Lower lobe of right lung (tissue), 2 donors: ENCODE measurements around the gene ISCU. TPM values are rescaled to one million over a fixed set of nuclear protein-coding genes. Genes with fewer than 3 reads are reported as not detected.

ENCODE experiments used
- ATAC-seq, 2 donors: fragments of 200-7000 bp; cut with Tn5 transposase; one replicate each; pipeline ENCODE4 v1.9.1; 2020 to 2022; ENCODE audit warnings: mild to moderate bottlenecking in 2 of 2, moderate library complexity in 2 of 2
- DNase-seq: peaks from one replicate; pipeline ENCODE4 v3.0.0-alpha.2; 2020
- H3K27ac ChIP-seq: fragments of 200-600 bp; one replicate; pipeline ENCODE4 v1.8.0; 2022
- H3K27me3 ChIP-seq: fragments of 200-600 bp; one replicate; pipeline ENCODE4 v1.8.0; 2022; ENCODE audit warnings: low read depth
- H3K36me3 ChIP-seq: fragments of 200-600 bp; one replicate; pipeline ENCODE4 v1.8.0; 2022; ENCODE audit warnings: mild to moderate bottlenecking
- H3K4me1 ChIP-seq: fragments of 200-600 bp; one replicate; pipeline ENCODE4 v1.8.0; 2022
- H3K4me3 ChIP-seq: fragments of 200-600 bp; one replicate; pipeline ENCODE4 v1.8.0; 2022; ENCODE audit warnings: mild to moderate bottlenecking
- H3K9me3 ChIP-seq: fragments of 200-600 bp; one replicate; pipeline ENCODE4 v1.8.0; 2022
- CTCF ChIP-seq: fragments of 200-600 bp; IDR thresholded peaks from one replicate; pipeline ENCODE4 v1.8.0; 2022; ENCODE audit warnings: antibody characterized with exemption, mild to moderate bottlenecking
- intact Hi-C: fragments of 100-400 bp; cut with DNase I; formaldehyde crosslinking; loops from one replicate; pipeline ENCODE4 v1.11.0; 2022
- total RNA-seq: library from RNA; stranded (reverse); fragmentation: NEBNext Ultra II Directional; extraction: Animal tissue kit (Norgen Biotek cat#: 25700); gene quantifications from one replicate; pipeline ENCODE4 v1.2.1, GENCODE V29; 2021
- donor health status: DM: no; HTN: yes; CAD: no; lungs with severe emphysema.

The ISCU gene
- total RNA-seq, 1 donor from 2014 or later, result 133 TPM

- no peaks in the 10 kb centered on the region for H3K9me3 ChIP-seq
- H3K27me3 ChIP-seq, result no peaks in the 10 kb centered on the region
- DNase-seq (no peak), ATAC-seq (no peak)
- intact Hi-C loops, result no loop called here
- H3K27ac ChIP-seq, result no peak overlapping the region
- no peak overlapping the region for H3K4me3 ChIP-seq
- no peak for TF ChIP-seq CTCF
- no peaks in the 10 kb centered on the region for H3K36me3 ChIP-seq
- H3K4me1 ChIP-seq, result peaks cover 6% of the 10 kb centered on the region
Observed at GRCh38 chr12:108578264-108578663, 15.9 kb downstream of the ISCU start.

GRCh38 chr12:108578813-108579212 is 16.4 kb downstream of the ISCU start:
- H3K36me3 ChIP-seq, result no peaks in the 10 kb centered on the region
- no peaks in the 10 kb centered on the region for H3K27me3 ChIP-seq
- TF ChIP-seq CTCF, result no peak
- peaks cover 6% of the 10 kb centered on the region for H3K4me1 ChIP-seq
- no peaks in the 10 kb centered on the region for H3K9me3 ChIP-seq
- intact Hi-C loops, result no loop called here
- no peak for ATAC-seq
- H3K4me3 ChIP-seq, result no peak overlapping the region
- DNase-seq, result no peak
- H3K27ac ChIP-seq, result no peak overlapping the region

GRCh38 chr12:108580531-108580930 is 18.1 kb downstream of the ISCU start:
- H3K4me1 ChIP-seq, result peaks cover 6% of the 10 kb centered on the region
- no peaks in the 10 kb centered on the region for H3K36me3 ChIP-seq
- H3K4me3 ChIP-seq, result no peak overlapping the region
- intact Hi-C loops, result no loop called here
- no peak for DNase-seq
- no peak for TF ChIP-seq CTCF
- ATAC-seq, result peak in 1 of 2 donors; percentile 17
- H3K27ac ChIP-seq, result peak overlapping the region; percentile 60
- H3K27me3 ChIP-seq, result no peaks in the 10 kb centered on the region
- no peaks in the 10 kb centered on the region for H3K9me3 ChIP-seq

- intact Hi-C loops, result no loop called here
- TF ChIP-seq CTCF, result no peak
- ATAC-seq (peak in 1 of 2 donors; percentile 19), DNase-seq (no peak)
- no peaks in the 10 kb centered on the region for H3K36me3 ChIP-seq
- H3K27me3 ChIP-seq, result no peaks in the 10 kb centered on the region
- peak overlapping the region; percentile 60 for H3K27ac ChIP-seq
- no peaks in the 10 kb centered on the region for H3K9me3 ChIP-seq
- peaks cover 6% of the 10 kb centered on the region for H3K4me1 ChIP-seq
- H3K4me3 ChIP-seq, result no peak overlapping the region
Observed at GRCh38 chr12:108581311-108582227, 19.2 kb downstream of the ISCU start.

- ATAC-seq (no peak), DNase-seq (no peak)
- peaks cover 6% of the 10 kb centered on the region for H3K4me1 ChIP-seq
- H3K27ac ChIP-seq, result no peak overlapping the region
- H3K4me3 ChIP-seq, result no peak overlapping the region
- intact Hi-C loops, result no loop called here
- H3K9me3 ChIP-seq, result no peaks in the 10 kb centered on the region
- no peak for TF ChIP-seq CTCF
- H3K27me3 ChIP-seq, result no peaks in the 10 kb centered on the region
- H3K36me3 ChIP-seq, result no peaks in the 10 kb centered on the region
Observed at GRCh38 chr12:108582509-108582908, 20.1 kb downstream of the ISCU start.
